PFSK-1 (cell line): Measurements from ENCODE around the gene OLIG2.

Experiments
- POLR2AphosphoS5 ChIP-seq: IDR thresholded peaks from 2 replicates; pipeline ENCODE4 v1.6.1; 2012; ENCODE audit warnings: low read depth, mild to moderate bottlenecking, control low read depth, low read length, moderate library complexity
- REST ChIP-seq, 2 experiments: IDR thresholded peaks; 2 replicates each; pipeline versions ENCODE4 v1.6.1 to v1.8.0; 2011 to 2012; ENCODE audit warnings: low read depth in 2 of 2, low read length in 2 of 2, control low read depth in 1 of 2, inconsistent platforms in 1 of 2, mild to moderate bottlenecking in 1 of 2, moderate library complexity in 1 of 2; ENCODE audit not compliant: insufficient read depth in 1 of 2
- SIN3A ChIP-seq: IDR thresholded peaks from 2 replicates; pipeline ENCODE4 v1.6.1; 2012; ENCODE audit warnings: mild to moderate bottlenecking, low read length, moderate library complexity, borderline replicate concordance; ENCODE audit not compliant: insufficient read depth
- TAF1 ChIP-seq: IDR thresholded peaks from 2 replicates; pipeline ENCODE4 v1.6.1; 2012; ENCODE audit warnings: low read length, control low read depth, borderline replicate concordance; ENCODE audit not compliant: insufficient read depth

GRCh38 chr21:33037501-33037900 lies 11.8 kb downstream of the OLIG2 start:
- no peak for TF ChIP-seq SIN3A
- TF ChIP-seq REST (IDR thresholded peaks at IDR 0.05; ENCODE audit: insufficient read depth in 1 of 2, low read depth in 2 of 2, low read length in 2 of 2), result no peak
- TF ChIP-seq POLR2AphosphoS5, result no peak
- no peak for TF ChIP-seq TAF1
